H7 (cell line): ENCODE measurements around the gene PRKG1. TPM values are rescaled to one million over a fixed set of nuclear protein-coding genes. Genes with fewer than 3 reads are reported as not detected.
"Not testable (repeated sequence)": the region's sequence is repeated elsewhere in the genome, so short reads cannot be mapped to it uniquely, and the experiment has no call there.

Experiments used
- DNase-seq: peaks from one replicate; pipeline ENCODE4 v3.0.0; 2012
- H3K27me3 ChIP-seq: 2 replicates; pipeline ENCODE4 v1.6.0; 2011; ENCODE audit warnings: mild to moderate bottlenecking, low read length; ENCODE audit not compliant: control insufficient read depth, insufficient read depth
- H3K36me3 ChIP-seq: replicated peaks from 2 replicates; pipeline ENCODE4 v1.5.1; 2011; ENCODE audit warnings: low read length; ENCODE audit not compliant: control insufficient read depth, insufficient read depth
- H3K4me3 ChIP-seq: 2 replicates; pipeline ENCODE4 v1.5.1; 2011; ENCODE audit warnings: low read depth, mild to moderate bottlenecking, control low read depth, low read length, moderate library complexity; ENCODE audit not compliant: insufficient read depth
- total RNA-seq: library from RNA; depleted of rRNA; stranded (reverse); fragments of >200 nt; shearing (Covaris generic); gene quantifications from 2 replicates; pipeline ENCODE4 v1.2.3, GENCODE V29; 2014

The PRKG1 gene
- total RNA-seq, 1 experiment from 2014 or later = 7.3 TPM

- DNase-seq = no peak
- no peaks in the 10 kb centered on the region; the same call in 1 of the 2 replicates for H3K27me3 ChIP-seq
- H3K36me3 ChIP-seq = no peaks in the 10 kb centered on the region
- no peak overlapping the region for H3K4me3 ChIP-seq
These were observed 608.9 kb downstream of the PRKG1 start for GRCh38 chr10:51683031-51683691.

- Histone ChIP-seq H3K27me3 (no peaks in the 10 kb centered on the region; the same call in 1 of the 2 replicates), H3K4me3 (no peak overlapping the region), H3K36me3 (no peaks in the 10 kb centered on the region)
- no peak for DNase-seq
These were observed 611.5 kb downstream of the PRKG1 start for GRCh38 chr10:51685768-51686167.

- H3K4me3 ChIP-seq = no peak overlapping the region
- no peak for DNase-seq
- H3K27me3 ChIP-seq = no peaks in the 10 kb centered on the region
- H3K36me3 ChIP-seq = no peaks in the 10 kb centered on the region
These were observed 613.0 kb downstream of the PRKG1 start for GRCh38 chr10:51687296-51687695.

GRCh38 chr10:51688826-51689225 is 614.5 kb downstream of the PRKG1 start:
- not testable (repeated sequence) for H3K36me3 ChIP-seq, H3K4me3 ChIP-seq, H3K27me3 ChIP-seq, DNase-seq

GRCh38 chr10:51689536-51689935 is 615.2 kb downstream of the PRKG1 start:
- Histone ChIP-seq H3K27me3 (no peaks in the 10 kb centered on the region), H3K4me3 (no peak overlapping the region), H3K36me3 (no peaks in the 10 kb centered on the region)
- no peak for DNase-seq

GRCh38 chr10:51691135-51691534 is 616.8 kb downstream of the PRKG1 start:
- H3K4me3 ChIP-seq = no peak overlapping the region
- H3K36me3 ChIP-seq = no peaks in the 10 kb centered on the region
- no peak for DNase-seq
- no peaks in the 10 kb centered on the region for H3K27me3 ChIP-seq

- no peak for DNase-seq
- no peaks in the 10 kb centered on the region; the same call in 1 of the 2 replicates for H3K36me3 ChIP-seq
- no peak overlapping the region for H3K4me3 ChIP-seq
- H3K27me3 ChIP-seq = no peaks in the 10 kb centered on the region
These were observed 619.9 kb downstream of the PRKG1 start for GRCh38 chr10:51694086-51694768.

GRCh38 chr10:51696251-51696650 is 622.0 kb downstream of the PRKG1 start:
- no peak for DNase-seq
- no peaks in the 10 kb centered on the region for H3K27me3 ChIP-seq
- no peaks in the 10 kb centered on the region; the same call in 1 of the 2 replicates for H3K36me3 ChIP-seq
- H3K4me3 ChIP-seq = no peak overlapping the region

GRCh38 chr10:51698473-51699063 is 624.3 kb downstream of the PRKG1 start:
- H3K36me3 ChIP-seq = no peaks in the 10 kb centered on the region; the same call in 1 of the 2 replicates
- peak overlapping the region; percentile 62 for H3K4me3 ChIP-seq
- no peaks in the 10 kb centered on the region for H3K27me3 ChIP-seq
- DNase-seq = no peak

- peak overlapping the region; percentile 62 for H3K4me3 ChIP-seq
- no peaks in the 10 kb centered on the region for H3K27me3 ChIP-seq
- no peaks in the 10 kb centered on the region; the same call in 1 of the 2 replicates for H3K36me3 ChIP-seq
- DNase-seq = no peak
These were observed 624.8 kb downstream of the PRKG1 start for GRCh38 chr10:51699145-51699474.

GRCh38 chr10:51699475-51700227 is 625.4 kb downstream of the PRKG1 start, which contains the start of gene CSTF2T:
Gene CSTF2T, minus strand, starts transcription at chr10:51699595. Its CDS starts 46 bp downstream, at chr10:51699549.
- H3K4me3 ChIP-seq = peak within 1 kb of the TSS; percentile 62
- H3K27me3 ChIP-seq = no peaks in the 10 kb centered on the region
- H3K36me3 ChIP-seq = no peaks in the 10 kb centered on the region; the same call in 1 of the 2 replicates
- DNase-seq = peak; percentile 45

- H3K4me3 ChIP-seq = peak overlapping the region; percentile 62
- no peaks in the 10 kb centered on the region for H3K27me3 ChIP-seq
- H3K36me3 ChIP-seq = no peaks in the 10 kb centered on the region; the same call in 1 of the 2 replicates
- no peak for DNase-seq
These were observed 626.0 kb downstream of the PRKG1 start for GRCh38 chr10:51700228-51700817.

GRCh38 chr10:51705774-51706173 is 631.5 kb downstream of the PRKG1 start:
- no peaks in the 10 kb centered on the region for H3K36me3 ChIP-seq
- no peak for DNase-seq
- no peaks in the 10 kb centered on the region for H3K27me3 ChIP-seq
- no peak overlapping the region for H3K4me3 ChIP-seq

GRCh38 chr10:51706225-51706624 is 631.9 kb downstream of the PRKG1 start:
- no peak for DNase-seq
- no peaks in the 10 kb centered on the region for H3K36me3 ChIP-seq
- H3K27me3 ChIP-seq = no peaks in the 10 kb centered on the region
- H3K4me3 ChIP-seq = no peak overlapping the region
